M059J (cell line): ENCODE data around the gene MPND. TPM values are rescaled to one million over a fixed set of nuclear protein-coding genes. Genes with fewer than 3 reads are reported as not detected.
"Not testable (repeated sequence)": the region's sequence is repeated elsewhere in the genome, so short reads cannot be mapped to it uniquely, and the experiment has no call there.

Source experiments
- DNase-seq: peaks from one replicate; pipeline ENCODE4 v3.0.0-alpha.2; 2012; ENCODE audit warnings: low read depth
- total RNA-seq: library from RNA; depleted of rRNA; stranded (reverse); fragments of >200 nt; shearing (Covaris generic); gene quantifications from 2 replicates; pipeline ENCODE4 v1.2.3, GENCODE V29; 2014

MPND gene
- total RNA-seq, 1 experiment from 2014 or later, result 9.9 TPM

DNA sequence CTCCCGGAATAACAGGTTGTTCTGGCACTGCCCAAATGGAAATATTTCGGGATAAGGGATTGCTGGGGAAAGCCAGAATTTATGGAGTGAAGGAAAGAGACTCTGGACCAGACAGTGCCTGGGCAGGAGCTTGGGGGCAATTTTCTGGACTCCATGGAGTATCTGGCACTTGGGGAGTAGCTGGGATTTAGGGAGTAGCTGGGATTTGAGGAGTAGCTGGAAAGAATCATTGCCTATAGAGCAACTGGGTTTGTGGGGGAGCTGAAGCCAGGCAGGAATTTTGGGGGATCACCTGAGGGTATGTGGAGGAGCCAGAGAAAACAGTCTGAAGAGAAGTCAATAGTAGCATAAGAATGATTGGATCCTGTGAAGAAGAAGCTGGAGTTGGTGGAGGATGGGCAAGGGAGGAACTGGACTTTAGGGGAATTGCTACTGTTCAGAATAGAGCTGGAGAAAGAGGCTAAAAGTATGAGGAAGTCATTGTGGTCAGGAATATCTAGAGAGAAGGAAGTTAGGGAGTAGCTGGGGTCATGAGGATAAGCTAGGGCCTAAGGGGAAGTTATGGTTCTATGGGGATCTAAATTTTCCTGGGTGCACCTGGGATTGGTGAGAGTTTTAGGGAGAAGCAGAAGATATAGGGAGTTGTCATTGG, 24.2 kb upstream of the MPND start:
- no peak for DNase-seq

DNA sequence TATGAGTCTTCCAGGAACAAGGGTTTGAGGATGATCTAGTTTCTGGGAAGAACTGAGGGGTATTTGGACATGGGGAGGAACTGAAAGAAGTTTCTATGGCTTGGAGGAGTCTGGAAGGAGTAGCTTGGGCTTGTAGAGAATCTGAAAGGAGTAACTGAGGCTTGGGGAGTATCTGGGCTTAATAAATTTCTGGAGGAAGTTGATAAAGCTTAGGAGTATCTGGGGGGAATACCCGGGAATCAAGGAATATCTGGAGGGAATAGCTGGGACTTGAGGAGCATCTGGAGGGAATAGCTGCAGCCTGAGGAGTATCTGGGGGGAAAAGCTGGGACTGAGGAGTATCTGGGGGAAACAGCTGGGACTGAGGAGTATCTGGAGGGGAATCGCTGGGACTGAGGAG, 22.9 kb upstream of the MPND start:
- no peak for DNase-seq

DNA sequence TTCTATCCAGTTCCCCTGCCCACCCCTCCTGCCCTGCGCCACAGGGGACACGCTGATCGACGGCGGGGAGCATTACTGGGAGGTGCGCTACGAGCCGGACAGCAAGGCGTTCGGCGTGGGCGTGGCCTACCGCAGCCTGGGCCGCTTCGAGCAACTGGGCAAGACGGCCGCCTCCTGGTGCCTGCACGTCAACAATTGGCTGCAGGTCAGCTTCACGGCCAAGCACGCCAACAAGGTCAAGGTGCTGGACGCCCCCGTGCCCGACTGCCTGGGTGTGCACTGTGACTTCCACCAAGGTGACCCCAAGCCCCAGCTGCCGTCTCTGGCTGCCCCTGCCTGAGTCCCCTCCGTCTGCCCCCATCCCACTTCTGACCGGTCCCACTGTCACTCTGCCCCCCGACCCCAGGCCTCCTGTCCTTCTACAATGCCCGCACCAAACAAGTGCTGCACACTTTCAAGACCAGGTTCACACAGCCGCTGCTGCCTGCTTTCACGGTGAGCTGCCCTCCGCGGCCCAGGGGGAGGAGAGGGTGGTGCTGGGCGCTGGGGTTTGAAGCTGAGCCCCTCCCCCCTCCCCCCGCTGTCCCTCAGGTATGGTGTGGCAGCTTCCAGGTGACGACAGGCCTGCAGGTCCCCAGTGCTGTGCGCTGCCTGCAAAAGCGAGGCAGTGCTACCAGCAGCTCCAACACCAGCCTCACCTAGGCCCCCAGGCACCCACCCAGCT, 20.3 kb upstream of the MPND start:
- DNase-seq, result no peak

DNA sequence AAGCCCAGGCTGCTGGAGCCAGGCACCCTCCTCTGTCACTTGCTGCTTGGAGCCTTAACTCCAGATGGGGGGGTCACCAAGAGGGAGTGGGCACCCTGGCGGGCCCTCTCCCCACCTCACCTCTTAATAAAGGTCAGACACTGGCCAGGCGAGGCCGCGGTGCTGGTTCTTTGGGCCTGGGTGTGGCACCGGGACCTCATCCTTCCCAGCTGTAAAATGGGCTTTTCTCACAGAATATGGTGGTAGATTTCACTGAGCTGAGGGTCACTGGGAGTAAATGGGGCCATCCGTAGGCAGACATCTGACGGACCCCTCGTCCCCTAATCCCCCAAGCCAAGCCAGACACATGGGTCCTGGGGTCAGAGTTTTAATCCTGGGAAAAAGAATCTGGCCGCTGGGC, 19.7 kb upstream of the MPND start:
- DNase-seq, result no peak

DNA sequence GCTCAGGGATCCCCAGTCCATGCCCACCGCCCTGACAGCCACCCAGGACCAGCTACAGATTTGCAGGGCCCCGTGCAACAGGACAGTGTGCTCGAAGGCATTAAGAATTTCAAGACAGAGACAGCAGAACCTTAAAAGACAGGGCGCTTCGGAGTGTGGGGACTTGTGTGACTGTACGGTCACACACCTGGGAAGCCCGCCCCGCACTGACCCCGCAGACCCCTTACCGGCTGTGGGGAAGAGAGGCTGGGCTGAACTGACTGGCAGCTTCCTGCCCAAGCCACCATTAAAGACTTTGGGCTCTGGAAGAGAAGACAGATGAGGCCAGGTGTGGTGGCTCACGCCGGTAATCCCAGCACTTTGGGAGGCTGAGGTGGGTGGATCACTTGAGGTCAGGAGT, 19.1 kb upstream of the MPND start:
- DNase-seq, result no peak

DNA sequence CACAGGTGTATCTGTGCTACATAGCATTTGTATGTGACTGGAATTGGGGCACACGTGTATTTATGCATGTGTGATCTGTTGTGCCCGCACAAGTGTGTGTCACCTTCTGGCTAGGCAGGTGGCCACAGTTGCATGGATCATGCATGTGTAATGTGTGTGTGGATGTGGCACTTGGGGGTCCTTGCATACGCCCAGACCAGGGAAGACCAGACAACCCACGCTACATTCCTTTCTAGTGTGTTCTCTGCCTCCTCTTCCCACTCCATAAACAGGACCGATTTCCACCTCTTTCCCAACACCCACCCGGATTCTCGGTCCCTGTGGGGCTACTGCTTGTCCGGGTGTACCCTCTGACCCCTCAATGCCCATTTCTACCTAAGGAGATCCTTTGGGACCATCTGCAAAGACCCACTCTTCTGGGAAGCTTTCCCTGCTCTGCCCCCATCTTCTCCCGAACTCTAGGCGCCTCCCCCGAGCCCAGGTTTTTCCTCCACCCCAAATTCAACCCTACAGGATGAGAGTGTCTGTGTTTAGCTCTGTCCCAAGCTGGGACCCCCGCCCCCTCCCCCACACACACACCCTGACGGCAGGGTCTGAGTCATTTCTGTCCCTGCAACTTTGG, 17.0 kb upstream of the MPND start:
- DNase-seq, result no peak

DNA sequence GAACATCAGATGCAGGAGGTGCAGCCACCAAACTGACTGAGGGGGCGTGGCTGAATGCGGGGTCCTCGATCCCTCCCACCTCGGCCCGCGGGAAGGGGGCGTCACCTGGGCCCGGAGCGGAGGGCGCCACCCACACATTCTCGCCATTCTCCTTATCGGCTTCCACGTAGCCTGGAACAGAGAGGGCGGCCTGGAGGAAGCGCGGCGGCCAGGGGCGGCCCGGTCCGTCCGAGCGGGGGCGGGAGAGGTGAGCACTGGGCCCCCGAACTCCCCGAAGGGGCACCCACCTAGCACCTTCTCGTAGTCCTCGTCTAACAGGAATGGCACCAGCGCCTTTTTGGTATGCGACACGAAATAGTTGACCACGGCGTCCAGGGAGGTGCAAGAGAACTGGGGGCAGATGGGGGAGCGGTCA, 16.5 kb upstream of the MPND start:
- no peak for DNase-seq

DNA sequence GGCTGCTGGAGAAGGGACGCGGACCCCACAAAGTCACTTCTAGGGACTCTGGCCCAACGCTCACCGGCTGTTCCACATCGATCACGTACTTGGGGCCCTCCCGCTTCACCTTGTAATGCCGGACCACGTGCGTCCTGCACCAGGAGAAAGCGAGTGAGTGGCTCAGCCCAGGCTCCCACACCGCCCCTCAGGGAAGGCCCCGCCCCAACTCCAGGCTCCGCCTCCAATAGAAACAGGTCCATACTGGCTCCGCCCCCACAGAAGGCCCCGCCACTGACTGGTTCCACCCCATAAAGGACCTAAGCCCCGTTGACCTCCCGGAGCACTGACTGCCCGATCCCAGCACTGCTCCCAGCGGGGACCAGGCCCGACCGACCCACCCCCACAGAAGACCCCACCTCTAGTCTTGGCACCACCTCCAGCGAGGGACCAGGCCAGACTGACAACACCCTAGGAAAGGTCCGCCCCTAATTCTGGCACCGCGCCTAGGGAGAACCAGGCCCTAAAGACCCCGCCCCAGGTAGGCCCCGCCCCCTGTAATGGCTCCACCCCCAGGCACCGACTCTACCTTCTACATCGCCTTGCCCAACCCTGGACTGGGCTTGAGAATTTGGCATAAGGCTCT, 16.0 kb upstream of the MPND start:
- peak; percentile 72 for DNase-seq

DNA sequence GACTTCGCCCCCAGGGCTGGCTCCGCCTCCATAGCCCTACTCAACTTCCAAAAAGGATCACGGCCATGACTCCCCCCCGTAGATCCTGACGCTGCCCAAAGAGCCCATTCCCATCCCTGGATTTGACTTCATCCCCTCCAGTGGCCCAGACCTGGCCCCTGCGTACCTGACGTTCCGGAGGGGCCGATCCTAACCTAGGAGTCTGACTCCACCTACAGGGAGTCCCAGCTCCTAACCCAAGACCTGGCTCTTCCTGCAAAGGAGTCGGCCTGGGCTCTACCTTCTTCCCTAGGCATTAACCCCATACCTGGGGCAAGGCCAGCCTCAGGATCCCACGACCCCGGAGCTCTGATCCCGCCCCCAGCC, 15.5 kb upstream of the MPND start:
- no peak for DNase-seq

DNA sequence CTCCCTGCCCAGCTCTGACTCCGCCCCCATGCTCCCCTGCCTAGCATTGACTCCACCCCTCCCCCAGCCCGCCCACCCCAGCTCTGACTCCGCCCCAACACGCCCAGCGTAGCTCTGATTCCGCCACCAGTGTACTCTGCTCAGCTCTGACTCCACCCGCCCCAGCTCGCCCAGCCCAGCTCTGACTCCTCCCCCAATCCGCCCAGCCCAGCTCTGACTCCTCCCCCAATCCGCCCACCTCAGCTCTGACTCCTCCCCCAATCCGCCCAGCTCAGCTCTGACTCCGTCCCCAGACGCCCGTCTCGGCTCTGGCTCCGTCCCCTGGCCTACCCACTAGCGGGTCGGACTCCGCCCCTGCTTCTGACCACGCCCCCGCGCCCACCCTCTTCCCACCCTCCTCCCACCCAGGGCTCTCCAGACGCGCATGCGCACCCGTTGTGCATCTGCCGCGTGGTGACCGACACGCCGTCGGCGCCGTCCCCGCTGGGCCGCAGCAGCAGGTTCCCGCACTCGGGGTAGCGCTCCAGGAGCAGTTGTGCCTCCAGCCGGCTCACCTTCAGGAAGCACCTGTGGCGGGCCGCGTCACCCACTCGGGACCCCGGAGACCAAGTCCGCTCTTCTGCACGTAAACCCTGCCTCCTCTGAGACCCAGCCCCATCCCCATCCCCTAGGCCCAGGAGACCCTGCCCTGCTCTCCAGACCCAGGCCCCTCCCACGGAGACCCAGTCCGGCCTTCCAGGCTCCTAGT, 14.9 kb upstream of the MPND start:
- peak; percentile 67 for DNase-seq

DNA sequence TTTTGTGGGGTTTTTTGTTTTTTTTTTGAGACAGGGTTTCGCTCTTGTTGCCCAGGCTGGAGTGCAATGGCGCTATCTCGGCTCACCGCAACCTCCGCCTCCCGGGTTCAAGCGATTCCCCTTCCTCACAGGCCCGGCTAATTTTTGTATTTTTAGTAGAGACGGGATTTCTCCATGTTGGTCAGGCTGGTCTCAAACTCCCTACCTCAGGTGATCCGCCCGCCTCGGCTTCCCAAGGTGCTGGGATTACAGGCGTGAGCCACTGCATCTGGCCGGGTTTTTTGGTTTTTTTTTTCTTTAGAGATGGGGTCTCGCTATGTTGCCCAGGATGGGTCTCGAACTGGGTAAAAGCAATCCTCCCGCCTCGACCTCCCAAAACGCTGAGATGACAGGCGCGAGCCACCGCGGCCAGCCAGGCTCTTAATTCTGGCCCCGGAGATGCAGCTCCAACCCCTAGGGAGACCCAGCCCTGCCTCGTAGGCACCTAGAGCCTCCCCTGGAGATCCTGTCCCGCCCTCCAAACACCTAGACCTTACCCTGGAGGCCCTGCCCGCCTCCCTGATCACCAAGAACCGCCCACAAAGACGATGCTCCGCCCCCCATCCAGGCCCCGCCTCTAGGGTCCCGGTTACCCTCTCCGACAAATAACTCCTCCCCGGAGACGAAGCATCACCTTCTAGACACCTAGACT, 14.2 kb upstream of the MPND start:
- not testable (repeated sequence) for DNase-seq

DNA sequence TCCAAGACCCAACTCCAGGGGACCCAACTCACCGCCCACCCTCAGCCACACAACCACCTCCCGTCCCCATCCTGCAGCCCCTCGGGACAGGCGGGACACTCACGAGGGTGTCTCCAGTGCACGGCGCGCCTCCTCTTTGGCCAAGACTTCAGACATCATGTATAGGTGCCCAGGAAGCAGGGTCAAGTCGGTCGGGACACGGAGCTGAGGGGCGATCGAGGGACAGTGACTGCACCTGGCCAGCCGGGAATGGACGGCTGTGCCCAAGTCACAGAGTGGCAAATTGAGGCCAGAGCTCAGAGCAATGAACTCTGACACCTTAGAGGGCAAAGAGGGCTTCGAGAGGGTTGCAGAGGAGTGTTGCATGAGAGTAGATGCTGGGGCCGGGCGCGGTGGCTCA, 13.5 kb upstream of the MPND start:
- DNase-seq, result no peak

DNA sequence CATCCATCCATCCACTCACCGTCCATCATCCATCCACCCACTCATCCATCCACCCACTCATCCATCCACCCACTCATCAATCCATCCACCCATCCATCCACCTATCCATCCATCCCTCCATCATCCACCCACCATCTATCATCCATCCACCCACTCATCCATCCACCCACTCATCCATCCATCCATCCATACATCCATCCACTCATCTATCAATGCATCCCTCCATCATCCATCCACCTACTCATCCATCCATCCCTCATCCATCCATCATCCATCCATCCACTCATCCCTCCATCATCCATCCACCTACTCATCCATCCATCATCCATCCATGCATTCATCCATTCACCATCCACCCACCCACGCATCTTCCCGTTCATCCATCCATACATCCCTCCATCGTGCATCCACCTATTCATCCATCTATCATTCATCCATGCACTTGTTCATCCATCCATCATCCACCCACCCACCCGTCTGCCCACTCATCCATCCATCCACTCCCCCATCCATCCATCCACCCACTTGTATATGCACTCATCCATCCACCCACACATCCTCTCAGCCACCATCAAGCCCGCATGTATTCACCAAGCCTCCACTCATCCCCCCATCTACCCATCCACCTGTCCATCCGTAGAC, 8.3 kb upstream of the MPND start:
- DNase-seq, result no peak

DNA sequence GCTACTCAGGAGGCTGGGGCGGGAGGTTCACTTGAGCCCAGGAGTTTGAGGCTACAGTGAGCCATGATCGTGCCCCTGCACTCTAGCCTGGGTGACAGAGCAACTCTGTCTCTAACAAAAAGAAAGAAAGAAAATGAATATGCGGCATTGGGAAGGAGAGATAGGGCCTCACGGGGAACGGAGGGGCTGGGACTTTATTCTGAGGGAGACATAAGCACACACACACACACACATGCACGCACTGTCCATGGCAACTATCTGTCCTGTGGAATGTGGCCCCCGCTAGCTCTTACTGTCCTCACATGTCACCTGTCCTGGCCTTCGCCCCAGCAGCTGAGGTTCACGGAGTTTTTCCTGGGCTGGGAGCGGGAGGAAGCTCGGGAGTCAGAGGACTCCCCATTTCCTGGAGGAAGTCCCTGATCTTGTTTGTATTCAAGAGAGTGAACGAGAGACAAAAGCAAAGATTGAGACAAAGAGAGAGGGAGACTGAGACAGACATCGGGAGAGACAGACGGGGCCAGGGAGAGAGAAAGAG, 5.4 kb upstream of the MPND start:
- DNase-seq, result no peak

DNA sequence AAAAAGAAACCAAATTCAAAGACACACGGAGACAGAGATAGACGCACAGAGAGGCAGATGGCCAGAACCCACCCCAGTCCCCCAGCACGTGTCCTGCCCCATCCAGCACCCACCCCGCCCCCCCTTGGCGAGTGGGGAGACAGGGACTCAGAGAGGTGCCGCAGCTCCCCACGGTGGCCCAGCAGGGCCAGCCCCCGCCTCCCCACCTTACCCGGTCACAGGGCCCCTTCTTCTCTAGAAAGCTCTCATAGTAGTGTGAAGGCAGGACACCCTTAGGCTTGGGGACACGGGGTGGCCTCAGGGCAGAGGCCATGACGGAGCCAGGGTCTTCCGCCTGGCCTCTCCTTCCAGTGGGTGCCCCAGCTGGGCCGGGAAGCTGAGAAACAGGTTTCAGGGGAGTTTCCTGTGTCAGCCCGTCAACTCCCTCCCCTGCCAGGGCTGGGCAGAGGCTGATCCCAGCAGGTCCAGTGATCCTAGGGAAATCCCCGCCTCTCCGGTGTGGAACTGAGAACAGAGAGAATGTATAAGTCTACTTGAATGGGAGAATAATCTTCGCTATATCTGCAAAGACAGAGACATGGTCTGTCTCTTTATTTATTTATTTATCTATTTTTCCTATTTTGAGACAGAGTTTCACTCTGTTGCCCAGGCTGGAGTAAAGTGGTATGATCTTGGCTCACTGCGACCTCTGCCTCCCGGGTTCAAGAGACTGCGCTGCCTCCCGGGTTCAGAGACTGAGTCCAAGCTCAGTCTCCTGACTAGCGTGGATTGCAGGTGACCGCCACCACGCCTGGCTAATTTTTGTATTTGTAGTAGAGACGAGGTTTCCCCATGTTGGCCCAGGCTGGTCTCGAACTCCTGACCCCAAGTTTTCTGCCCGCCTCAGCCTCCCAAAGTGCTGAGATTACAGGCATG, 4.7 kb upstream of the MPND start, which contains the start of gene STAP2:
TSS of gene STAP2 (minus strand) at position 387 of the 915 bp plus-strand sequence. CDS start at position 313, 74 bp downstream.
- no peak for DNase-seq

DNA sequence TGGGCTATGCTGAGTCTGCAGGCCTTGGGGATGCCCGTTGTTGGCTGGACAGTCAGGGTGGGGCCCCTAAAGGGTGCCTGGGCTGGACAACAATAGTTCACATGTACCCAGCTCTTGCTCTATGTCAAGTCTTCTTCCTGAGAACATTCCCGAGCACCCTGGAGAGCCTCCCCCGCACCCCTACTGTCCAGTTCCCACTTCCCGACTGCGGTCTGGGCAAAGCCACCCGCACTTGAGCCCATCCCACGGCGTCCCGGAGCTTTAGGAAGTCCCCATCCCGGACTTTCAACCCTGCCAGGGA, 1.1 kb upstream of the MPND start:
- no peak for DNase-seq

DNA sequence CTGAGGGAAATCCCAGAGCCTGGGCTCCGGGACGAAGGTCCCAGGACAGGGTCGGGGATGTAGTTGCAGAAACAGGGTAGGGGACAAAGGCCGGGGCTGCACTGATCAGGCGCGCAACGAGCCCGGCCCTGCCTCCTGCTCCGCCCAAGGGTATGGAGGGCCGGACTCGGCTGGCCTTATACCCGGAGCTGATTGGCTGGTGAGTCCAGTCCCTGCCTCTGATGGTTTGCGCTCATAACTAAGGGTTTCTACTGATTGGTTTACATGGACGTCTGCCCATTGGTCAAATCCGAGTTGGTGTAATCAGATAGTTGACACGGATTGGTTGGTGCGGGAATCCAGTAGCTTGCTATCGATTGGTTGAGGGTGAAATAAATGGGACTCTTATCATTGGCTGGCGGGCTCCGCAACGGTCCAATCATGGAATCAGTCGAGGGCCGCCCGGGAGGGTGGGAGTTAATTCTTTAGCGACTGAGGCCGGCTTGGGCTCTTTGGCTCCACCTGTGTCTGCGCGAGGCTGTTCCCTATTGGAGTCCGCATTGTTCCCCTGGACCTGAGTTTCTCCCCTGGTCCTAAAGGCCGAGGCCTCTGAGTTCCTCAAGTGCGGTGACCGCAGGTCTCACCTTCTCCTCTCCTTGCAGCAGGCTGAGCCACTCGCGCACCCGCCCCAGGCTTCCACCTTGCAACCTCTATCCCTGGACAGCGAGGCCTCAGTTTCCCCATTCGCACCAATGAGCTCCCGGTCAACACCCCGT, 570 bp upstream of the MPND start:
- DNase-seq, result peak; percentile 100

DNA sequence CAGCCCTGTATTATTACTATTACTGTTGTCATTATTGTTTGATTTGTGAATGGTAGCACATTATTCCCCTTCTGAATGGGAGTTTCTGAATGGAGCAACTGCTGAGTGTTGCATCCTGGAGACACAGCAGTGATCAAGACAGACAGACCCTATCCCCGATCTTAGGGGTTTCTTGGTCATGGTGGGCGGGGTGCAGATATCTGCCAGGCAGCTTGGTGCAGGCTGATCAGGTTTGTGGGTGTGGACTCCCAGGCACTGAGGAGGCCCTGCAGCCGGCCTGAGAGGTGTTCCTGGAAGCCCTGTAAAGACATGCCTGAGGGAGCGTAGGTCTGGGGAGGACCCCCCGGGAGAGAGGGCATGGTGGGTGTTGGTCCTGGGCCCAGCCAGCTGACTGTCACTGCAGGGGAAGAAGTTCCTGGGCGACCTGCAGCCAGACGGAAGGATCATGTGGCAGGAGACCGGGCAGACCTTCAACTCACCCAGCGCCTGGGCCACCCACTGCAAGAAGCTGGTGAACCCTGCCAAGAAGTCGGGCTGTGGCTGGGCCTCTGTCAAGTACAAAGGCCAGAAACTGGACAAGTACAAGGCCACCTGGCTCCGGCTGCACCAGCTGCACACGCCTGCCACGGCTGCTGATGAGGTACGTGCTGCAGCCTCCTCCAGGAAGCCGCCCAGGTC, 2.1 kb downstream of the MPND start:
- DNase-seq, result no peak
